SK-N-DZ (cell line): ENCODE measurements around the gene WNT9A.

Experiments
- DNase-seq: peaks from one replicate; pipeline ENCODE4 v3.0.0-alpha.2; 2015; ENCODE audit warnings: low spot score

WNT9A gene

DNA sequence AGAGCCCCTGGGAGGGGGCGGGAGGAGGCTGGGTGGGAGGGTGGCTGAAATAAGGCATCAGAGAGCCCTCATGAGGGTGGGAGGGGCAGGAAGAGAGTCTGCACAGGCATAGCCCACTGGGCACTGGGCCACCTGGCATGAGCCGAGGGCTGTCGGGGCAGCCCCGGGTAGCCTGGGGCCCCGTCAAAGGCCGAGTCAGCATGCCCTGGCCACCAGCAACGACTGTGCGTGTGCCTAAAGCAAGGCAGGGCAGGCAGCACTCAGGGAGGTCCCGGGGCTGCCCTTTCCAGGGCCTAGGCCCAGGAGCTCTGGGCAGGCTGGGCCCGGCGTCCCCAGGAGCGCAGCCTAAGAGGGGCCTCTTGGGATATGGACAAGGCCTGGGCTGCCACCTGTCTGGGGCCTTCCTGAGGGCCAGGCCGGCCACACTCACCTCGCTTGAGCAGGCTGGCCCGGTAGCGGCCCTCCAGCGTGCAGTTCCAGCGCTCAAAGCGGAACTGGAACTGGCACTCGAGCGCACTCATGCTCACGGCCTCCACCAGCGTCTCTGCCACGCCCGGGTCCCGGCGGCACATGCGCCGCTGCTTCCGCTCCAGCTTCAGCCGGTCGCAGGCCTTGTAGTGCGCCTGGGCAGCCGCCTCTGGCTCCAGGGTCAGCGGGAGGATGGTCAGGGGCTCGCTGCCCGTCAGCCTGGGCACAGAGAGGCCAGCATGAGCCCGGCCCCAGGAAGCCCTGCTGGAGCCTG, 22.7 kb downstream of the WNT9A start:
- no peak for DNase-seq

DNA sequence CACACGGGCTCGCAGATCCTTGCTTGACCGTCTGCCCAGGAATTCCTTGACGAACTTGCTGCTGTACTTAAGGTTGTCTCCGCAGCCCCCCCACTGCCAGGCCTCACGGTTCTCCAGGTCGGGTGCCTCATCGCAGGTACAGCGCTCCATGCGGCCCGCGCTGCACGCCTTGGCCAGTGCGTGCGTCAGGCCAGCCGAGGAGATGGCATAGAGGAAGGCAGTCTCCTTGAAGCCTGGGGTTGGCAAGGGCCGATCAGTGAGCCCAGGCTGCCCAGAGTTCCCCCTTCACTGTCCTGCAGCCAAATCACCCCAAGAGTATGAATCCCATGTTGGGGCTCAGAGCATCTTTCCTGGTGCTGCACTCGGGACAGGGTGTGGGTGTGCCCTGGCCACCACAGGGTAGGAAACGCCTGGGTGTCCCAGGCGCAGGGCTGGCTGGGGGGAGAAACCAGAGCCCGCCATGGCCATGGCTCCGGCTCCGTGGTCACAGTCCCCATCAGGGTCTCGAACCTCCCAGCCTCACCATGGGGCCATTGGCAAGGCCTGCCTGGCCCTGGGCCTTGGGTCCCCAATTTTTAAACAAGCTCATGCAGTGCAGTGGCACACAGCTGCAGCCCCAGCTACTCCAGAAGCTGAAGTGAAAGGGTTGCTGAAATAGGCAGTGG, 23.4 kb downstream of the WNT9A start:
- no peak for DNase-seq

DNA sequence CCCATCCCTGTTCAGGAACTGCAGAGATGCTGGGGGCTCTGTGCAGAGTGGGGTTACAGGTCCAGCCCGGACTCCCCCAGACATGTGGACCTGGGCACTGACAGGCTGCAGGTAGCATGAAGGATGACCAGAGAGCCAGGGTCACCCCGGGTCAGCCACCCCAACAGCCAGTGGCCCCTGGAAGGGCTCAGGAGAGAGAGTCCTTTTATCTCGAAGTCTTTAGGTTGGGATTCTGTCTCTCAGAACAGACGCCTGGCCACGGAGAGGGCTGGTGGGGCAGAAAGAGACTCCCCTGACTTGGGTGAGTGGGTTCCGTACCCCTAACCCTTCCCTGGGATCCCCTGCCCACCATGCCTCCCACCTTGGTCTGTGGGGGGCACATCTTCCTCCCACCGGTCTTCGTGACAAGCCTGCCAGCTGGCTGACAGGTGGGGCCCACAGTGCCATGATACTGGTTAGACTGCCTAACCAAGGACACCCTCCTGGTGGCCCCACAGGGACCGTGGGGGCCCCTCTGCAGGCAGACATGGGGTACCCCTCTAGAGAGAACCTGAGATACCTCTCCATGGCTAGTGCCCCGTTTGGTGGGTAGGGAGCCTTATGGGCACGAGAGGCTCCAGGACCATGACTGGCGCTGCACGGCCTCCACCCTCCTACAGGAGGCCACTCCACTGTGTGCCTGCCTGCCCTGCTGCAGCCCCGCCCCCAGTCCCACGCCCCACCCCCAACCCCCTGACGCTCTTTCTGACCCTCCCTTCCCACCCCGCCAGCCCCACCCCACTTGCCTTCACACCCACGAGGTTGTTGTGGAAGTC, 24.2 kb downstream of the WNT9A start:
- no peak for DNase-seq

DNA sequence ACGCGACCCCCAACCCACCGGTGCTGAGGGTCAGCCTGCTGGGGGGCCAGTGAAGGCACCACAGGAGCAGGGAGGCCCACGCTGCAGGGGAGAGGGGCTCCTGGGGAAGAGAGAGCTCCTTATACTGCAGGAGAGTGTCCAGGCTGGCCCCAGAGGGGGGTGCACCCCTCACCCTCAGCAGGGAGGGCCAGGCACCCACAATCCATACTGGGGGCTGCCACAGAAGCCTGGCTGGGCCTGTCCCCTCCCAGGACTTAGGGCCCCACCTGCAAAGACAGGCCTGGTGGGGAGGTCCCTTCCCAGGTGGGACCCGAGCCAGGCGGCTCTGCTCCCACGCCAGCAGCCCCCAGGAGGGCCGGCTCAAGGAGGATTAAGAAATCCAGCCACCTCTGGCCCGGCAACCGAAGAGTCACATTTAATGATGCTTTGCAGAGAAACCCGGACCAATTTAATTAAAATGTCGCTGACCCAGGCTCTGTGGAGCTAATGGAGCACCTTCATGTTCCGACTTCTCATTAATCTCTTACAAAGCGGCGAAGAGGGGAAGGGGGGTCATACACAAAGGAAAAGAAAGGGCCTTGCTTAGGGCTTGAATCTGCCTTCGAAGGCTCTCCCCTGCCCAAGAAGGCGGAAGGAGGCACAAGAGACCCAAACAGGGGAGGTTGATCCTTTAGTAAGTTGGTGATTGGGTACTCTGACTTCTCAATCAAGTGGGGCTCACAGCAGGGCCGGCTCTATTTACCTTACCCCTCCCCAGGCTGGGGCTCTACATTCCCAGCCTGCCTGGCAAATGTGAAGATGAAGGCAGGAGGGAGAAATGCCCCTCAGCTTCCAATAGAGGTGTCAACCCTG, 25.0 kb downstream of the WNT9A start:
- DNase-seq = no peak

DNA sequence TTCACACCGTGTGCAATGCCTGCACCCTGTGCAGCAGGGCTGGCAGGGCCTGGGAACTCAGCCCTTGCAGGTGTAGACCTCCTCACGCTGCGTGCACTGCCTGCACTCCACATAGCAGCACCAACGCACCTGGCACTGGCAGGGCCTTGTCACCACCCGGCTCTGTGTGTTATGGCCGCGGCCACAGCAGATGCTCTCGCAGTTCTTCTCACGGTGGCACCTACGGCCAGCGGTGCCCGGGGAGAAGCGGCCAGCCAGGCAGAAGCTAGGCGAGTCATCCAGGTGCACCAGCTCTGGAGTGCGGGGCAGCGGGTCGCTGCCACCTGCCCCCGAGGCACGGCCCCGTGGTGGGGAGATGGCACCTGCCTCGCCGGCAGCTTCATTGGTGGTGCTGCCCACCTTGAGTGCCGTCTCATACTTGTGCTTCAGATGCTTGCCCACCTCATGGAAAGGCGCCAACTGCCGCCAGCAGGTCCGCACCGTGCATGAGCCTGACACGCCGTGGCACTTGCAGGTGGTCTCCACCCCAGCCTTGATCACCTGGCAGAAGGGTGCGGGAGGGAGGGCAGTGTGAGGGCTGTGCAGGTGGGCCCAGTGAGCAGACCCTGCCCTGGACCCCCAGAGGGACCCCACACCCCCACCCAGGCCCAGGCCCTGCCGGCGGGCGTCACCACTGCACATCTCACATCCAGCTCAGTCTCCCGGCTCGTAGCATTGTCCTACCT, 26.1 kb downstream of the WNT9A start:
- no peak for DNase-seq

DNA sequence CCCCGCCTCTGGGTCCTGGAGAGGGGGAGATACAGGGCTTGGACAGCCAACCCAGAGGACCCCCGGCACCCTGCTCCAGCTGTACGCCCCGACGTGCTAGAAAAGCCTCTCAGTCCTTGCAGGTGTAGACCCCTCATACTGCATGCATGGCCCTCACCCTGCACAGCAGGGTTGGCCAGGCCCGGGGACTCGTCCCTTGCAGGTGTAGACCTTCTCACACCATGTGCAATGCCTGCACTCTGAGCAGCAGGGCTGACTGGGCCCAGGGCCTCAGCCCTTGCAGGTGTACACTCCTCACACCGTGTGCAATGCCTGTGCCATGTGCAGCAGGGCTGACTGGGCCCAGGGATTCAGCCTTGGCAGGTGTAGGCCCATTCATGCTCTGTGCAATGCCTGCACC, 26.8 kb downstream of the WNT9A start:
- DNase-seq = no peak

DNA sequence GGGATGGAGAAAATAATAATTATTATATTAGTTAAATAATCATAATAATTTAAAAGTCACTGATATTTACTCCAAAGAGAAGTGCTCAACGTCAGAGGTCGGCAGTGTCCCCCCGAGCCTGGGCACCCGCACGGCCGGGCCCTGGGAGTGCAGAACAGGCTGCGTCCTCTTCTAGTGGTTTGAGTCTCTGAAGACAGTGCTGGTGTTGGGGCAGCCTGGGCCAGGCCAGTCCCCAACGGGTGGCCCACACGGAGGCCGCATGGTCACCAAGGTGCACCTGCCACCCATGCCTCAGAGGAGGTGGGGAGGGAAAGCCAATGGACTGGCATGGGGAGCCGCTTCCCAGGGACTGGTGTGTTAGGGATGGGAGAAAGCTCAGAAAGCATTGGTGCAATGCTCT, 27.3 kb downstream of the WNT9A start:
- DNase-seq = no peak

DNA sequence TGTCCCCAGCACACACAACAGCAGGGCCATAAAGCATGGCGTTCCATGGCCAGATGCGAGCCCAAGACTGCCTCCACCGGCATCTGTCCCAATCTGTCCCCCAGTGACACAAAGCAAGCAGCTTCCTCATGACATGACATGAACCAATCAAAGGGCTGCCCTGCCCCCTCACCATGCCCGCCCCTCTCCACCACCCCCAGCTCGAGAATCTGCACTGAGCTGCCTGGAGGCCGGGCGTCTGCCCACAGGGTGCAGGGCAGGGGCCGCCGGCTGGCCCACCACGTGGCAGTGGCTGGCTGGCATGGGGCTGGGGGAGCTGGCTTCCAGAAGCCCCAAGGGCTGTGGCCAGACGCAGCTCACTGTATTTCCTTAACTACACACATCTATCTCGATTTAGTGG, 27.8 kb downstream of the WNT9A start:
- peak; percentile 67 for DNase-seq

DNA sequence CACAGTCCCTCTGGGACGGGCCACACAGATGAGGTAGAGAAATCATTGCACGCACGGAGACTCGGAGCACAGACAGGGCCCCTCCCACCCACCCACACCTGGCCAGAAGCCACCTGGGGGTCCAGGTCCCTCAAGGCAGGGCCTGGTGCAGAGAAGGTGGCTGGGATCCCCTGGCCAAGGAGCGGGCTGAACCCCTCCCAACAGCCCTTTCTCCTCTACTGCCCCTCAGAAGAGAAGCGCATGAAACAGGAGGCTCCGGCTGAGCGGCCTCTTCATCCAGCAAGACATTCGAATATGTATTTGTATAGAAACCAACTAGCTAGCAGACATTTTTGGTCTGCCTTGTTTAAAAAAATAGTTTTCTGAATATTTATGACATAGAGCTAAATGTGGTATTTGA, 29.0 kb downstream of the WNT9A start:
- no peak for DNase-seq

DNA sequence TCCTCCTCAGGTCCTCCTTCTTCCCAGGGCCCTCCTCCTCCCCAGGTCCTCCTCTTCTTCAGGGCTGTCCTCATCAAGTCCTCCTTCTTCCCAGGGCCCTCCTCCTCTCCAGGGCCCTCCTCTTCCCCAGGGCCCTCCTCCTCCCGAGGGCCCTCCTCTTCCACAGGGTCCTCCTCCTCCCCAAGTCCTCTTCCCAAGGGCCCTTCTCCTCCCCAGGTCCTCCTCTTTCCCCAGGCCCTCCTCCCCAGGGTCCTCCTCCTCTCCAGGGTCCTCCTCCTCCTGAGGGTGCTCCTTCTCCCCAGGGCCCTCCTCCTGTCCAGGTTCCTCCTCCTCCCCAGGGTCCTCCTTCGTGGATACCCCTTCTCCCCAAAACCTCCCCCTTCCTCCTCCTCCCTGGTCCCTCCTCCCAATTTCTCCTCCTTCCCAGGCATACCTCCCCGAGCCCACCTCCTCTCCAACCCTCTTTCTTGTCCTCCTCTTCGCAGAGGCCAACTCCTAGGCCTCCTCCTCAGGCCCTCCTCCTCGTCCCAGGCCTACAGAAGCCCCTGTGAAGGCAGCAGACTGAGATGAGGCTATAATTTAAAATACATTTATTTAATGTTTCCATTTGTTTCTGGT, 29.5 kb downstream of the WNT9A start:
- DNase-seq = no peak

DNA sequence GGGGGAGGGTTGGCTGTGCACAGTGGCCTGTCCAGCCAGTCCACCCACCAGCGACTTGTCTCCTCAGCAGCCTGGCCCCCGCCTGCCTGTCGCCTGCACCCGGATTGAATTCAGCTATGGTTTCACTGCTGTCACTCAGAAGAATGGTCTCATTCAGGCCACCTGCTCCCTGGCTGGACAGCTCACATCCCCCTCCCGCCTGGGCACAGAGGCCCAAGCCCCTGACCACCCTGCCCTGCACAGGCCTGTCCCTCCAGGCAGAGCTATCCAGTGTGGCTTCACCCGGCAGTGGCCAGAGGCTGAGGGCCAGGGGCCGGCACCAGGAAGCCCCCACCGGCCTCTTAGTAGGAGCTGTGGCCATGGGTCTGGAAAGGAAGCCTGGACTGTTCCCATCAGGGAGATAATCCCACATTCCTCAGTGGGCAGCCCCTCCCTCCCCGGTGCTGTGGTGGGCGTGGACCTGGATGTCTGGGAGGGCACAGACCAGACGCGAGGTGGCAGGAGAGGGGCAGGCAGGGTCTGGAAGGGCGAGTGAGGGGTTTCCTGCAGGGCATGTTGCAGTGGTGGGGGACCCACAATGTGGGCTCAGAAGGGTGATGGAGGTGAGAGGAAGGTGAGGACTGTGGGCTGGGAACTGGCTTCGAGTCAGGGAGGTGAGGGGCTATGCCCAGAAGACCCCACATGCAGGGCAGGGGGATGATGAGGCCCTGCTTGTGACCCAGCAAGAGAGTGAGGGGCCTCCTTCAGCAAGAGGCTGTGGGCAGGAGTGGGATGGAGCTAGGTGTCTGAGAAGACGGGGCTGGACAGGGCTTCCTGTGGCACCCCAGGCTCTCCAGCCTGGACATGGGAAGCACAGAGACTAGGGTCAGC, 30.4 kb downstream of the WNT9A start:
- DNase-seq = peak; percentile 29

DNA sequence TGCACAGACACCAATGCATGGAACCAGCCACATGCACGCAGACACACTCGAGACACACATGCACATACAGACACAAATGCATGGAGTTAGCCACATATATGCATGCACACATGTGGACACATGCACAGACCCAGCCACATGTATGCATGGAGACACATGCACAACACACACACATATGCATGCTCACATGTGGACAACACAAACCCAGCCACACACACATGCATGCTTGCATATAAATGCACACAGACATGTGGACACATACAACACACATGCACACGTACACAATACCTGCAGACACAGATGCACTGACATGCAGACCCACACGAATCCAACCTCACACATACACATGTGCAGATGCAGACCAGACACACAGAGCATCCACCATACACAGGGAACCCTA, 31.1 kb downstream of the WNT9A start:
- no peak for DNase-seq

DNA sequence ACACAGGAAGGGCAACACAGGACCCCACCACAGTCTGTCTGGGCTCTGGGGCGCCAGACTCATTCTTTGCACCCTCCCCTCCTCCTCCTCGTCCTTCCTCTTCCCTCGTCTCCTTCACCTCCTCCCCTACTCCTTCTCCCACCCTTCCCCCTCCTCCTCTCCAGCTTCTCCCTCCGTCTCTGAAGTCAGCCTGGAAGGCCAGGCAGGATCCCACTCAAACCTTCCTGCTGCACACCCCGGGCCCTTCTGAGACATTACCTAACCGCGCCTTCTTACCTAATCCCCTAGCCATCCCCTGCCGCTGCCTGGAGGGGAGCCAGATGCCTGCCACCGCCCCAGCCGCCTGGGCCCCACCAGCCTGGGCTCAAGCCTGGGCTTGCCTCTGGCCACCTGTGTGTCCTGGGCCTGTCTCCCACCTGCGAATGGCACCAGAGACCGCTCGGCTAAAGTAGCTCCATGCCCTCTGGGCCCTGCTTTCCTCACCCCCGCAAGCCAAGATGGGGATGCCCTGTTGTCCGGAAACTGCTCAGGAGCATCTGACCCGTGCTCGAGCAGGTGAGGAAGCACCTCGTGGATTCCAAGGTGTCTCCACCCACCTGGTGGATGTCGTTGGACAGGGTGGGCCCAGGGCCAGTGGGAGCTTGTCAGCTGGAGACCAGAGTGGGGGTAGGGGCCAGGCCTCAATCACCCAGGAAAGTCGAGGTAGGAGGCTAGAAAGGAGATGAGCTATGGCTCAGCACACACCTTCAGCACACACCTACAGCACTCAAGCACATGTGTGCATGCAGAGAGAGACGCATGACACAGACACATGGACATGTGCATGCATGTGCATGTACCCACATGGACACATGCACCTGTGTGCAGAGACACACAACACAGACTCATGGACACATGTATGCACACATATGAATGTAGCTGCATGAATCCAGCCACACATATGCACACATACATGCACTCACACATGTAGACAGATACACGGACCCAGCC, 31.9 kb downstream of the WNT9A start:
- DNase-seq = no peak

DNA sequence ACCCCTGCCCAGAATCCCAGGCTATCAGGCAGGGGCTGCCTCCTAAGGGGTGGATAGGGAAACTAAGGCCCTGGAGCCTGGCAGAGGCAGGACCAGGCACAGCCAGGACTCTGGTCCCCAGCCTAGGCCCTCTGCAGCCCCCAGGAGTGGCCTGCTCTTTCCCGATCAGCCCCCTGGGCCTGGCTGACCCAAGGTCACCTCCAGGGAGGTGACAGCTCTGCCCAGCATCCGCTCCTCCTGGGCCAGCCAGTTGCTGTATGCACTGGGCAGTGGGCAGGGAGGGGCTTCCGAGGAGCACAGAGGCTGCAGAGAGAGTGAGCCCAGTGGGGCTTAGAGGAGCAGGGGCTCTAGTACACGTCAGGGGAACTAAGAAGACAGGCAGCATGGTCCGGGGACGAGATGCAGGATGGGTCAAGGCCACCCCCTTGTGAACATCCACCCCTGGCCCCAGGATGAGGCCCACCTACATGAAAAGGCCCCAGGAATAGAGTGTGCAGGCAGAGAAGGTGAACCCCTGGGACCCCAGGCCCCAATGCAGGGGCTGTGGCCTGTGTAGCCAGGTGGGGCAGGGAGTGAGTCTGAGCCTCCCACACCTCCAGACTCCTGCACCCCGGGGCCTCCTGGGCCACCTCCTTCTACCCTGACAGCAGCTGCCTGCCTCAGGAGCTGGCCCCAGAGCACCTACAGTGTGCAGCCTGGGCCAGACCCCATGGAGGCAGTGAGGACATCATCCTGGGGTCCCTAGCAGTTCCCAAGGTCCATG, 32.8 kb downstream of the WNT9A start:
- no peak for DNase-seq

DNA sequence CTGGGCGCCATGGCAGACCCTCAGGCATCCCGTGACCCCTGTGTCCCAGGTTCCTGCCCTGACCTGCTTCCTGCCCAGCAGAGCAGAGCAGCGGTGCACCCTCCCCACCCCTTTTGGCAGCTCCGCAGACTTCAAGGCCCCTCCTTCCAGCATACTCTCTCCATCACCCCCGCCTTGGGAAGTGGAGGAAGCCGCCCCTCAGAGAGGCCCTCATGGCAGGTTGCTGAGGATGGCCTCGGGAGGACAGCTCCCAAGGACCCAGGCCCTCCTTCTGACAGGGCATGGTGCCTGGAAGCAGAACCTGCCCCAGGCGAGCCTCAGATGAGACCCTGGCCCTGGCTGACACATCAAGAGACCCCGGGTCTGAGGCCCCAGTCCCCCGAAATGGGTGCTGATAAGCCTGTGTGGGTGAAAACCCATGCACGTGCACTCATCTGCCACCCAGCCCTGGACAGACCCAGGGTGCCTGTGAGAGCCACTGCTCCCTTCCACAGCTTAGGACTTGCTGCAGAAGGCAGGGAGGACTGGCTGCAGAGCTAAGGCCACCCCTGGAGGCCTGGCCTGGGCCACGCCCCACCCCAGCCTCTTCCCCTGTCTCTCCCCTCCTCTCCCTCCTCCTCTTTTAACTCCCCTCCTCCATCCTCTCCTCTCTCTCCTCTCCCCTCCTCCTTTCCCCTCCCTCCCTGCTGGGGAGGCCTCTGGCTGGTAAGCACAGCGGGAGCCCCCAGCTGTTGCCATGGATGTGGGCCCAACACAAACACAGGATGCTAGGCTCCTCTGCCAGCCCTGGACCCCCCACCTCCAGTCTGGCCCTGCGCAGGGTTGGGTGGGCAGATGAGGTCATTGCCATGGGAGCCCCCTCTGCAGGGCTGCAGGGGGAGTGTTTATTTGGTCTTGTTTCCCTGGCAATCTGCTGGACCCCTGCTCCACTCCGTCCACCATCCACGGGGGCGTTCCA, 33.7 kb downstream of the WNT9A start:
- DNase-seq = no peak

DNA sequence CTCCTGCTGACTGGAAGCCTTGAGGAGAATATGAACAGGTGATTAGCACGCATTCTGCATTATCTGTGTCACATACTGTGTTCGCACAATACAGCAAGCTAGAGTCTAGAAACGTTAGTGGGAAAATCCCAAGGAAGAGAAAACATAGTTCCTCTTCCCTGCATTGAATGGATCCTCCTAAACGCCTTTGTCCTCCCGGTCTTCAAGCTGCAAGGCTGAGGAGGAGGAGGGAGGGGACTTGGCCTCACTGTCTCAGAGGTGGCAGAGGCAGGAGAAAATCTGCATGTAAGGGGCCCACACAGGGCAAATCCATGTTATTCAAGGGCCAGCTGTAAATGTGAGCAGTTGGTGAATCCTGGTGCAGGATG, 34.4 kb downstream of the WNT9A start:
- no peak for DNase-seq
